ENCODE results near the gene CIDEA. TPM values are rescaled to one million over a fixed set of nuclear protein-coding genes. Genes with fewer than 3 reads are reported as not detected.

The CIDEA gene
- total RNA-seq, 4 donors from 2014 or later = not detected

GRCh38 chr18:12325726-12326245 lies 71.6 kb downstream of the CIDEA start:
- TF ChIP-seq CTCF (IDR thresholded peaks at IDR 0.05) (no peak), POLR2A (IDR thresholded peaks at IDR 0.05) (no peak)
- H3K27ac ChIP-seq = no peak overlapping the region
- no peak overlapping the region for H3K4me3 ChIP-seq
- H3K36me3 ChIP-seq = peaks cover 0 to 82% (median 0%) of the 10 kb centered on the region in 3 donors
- no peaks in the 10 kb centered on the region for H3K9me3 ChIP-seq
- H3K4me1 ChIP-seq = no peaks in the 10 kb centered on the region
- no peak for DNase-seq
- no peaks in the 10 kb centered on the region for H3K27me3 ChIP-seq

DNA sequence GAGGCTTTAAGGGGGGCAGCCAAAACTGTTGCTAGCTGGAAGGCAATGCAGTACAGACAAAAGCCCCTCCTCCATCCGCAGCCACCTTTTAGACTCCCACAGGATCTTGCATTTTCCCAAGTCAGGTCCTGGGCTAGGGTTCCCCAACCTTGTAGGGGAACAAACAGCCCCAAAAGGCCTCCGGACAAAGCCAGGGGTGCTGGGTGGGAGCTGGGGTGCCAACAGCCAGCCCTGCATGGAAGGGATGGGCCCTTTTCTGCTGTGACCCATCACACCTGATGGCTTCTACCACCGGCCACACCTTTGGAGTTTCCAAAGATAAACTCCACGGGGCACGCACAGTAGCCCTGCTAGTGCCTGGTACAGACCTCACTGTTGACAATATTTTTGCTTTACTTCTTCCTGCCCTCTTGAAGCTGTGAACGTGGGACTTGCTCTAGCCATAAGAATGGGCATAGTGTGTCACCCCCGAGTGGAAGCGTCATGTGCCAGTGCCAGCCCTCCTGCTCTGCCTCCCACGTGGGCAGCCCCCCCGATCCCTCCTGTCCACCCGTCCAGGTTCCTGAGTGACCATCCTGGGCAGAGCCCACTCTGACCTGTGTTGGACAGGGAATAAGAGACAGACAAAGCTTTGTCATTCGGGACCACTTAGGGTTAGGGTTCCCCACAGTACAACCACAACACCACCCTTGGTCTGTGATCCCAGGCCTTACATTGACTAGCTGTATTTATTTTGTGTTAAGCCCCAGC lies 72.7 kb downstream of the CIDEA start:
- TF ChIP-seq POLR2A (IDR thresholded peaks at IDR 0.05) = no peak
- no peak for TF ChIP-seq CTCF (IDR thresholded peaks at IDR 0.05)
- no peaks in the 10 kb centered on the region for H3K4me1 ChIP-seq
- H3K9me3 ChIP-seq = no peaks in the 10 kb centered on the region
- H3K27me3 ChIP-seq = no peaks in the 10 kb centered on the region
- DNase-seq = no peak
- no peak overlapping the region for H3K4me3 ChIP-seq
- H3K27ac ChIP-seq = no peak overlapping the region
- peaks cover 0 to 73% (median 0%) of the 10 kb centered on the region in 3 donors for H3K36me3 ChIP-seq

Small RNAs within 50 kb of the gene (small RNA-seq; reads per million reads assigned to genes)
- gene RNU6-170P = 0 reads per million in 2 donors

Other genes with a start within 250 kb of the CIDEA start
- gene ANKRD62, start 160.5 kb upstream of the CIDEA start, total RNA-seq = not detected
- 100 to 1,000 TPM in 1 of 4 donors, 10 to 100 TPM in 3; 20.7 to 111 (median 50.5) TPM for gene TUBB6, start 53.9 kb downstream of the CIDEA start, total RNA-seq
- 100 to 1,000 TPM in 2 of 4 donors, 10 to 100 TPM in 2; 47.9 to 111 (median 94.8) TPM for gene AFG3L2, start 122.9 kb downstream of the CIDEA start, total RNA-seq
- under 1 TPM in 1 of 4 donors, not detected in 3; 0.70 TPM for gene PRELID3A, start 153.6 kb downstream of the CIDEA start, total RNA-seq

Measured in Peyer's patch (tissue), 4 donors.